ENCODE measurements around the gene NPIPA1. TPM values are rescaled to one million over a fixed set of nuclear protein-coding genes. Genes with fewer than 3 reads are reported as not detected.
A peak's percentile ranks its signal among the peaks of the same experiment; 100 is the strongest.
"Not testable (repeated sequence)": the region's sequence is repeated elsewhere in the genome, so short reads cannot be mapped to it uniquely, and the experiment has no call there.

NPIPA1 gene
- total RNA-seq, 1 experiment from 2014 or later, result 33.7 TPM

DNA sequence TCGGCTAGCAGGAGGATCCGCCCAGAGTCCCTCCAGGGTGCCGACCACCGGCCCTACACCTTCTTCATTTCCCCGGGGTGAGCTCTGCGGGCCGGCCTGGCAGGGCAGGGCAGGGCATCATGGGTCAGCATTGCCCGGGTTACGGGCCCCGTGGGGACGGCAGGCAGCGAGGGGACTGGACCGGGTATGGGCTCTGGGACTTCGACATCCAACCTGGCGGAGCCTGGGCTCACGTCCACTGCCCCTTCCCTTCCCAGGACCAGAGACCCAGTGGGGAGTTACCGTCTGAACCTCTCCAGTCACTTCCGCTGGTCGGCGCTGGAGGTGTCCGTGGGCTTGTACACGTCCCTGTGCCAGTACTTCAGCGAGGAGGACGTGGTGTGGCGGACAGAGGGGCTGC, 7.0 kb upstream of the NPIPA1 start:
- not testable (repeated sequence) for DNase-seq (ENCODE audit: low read depth)

DNA sequence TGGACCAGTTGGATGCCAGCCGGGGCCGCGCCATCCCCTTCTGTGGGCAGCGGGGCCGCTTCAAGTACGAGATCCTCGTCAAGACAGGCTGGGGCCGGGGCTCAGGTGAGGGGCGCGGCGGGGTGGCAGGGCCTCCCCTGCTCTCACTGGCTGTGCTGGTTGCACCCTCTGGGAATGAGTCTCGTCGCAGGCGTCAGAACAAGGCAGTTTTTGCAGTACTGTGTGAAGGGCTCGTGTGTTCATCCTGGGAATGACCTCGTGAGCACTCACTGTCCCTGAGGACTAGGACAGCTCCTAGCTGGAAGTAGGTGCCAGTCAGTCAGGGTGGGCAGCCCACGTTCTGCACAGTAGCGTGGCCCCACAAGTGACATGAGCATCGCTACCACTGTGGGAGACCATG, 6.3 kb upstream of the NPIPA1 start:
- DNase-seq (ENCODE audit: low read depth), result not testable (repeated sequence)

DNA sequence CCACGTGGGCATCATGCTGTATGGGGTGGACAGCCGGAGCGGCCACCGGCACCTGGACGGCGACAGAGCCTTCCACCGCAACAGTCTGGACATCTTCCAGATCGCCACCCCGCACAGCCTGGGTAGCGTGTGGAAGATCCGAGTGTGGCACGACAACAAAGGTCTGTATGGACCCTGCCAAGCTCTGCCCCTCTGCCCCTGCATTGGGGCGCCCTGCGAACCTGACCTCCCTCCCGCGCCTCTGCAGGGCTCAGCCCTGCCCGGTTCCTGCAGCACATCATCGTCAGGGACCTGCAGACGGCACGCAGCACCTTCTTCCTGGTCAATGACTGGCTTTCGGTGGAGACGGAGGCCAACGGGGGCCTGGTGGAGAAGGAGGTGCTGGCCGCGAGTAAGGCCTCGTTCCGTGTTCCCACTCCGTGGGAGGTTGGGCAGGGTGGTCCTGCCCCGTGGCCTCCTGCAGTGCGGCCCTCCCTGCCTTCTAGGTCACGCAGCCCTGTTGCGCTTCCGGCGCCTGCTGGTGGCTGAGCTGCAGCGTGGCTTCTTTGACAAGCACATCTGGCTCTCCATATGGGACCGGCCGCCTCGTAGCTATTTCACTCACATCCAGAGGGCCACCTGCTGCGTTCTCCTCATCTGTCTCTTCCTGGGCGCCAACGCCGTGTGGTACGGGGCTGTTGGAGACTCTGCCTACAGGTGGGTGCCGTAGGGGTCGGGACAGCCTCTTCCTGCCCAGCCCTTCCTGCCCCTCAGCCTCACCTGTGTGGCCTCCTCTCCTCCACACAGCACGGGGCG, 4.5 kb upstream of the NPIPA1 start:
- DNase-seq (ENCODE audit: low read depth), result not testable (repeated sequence)

DNA sequence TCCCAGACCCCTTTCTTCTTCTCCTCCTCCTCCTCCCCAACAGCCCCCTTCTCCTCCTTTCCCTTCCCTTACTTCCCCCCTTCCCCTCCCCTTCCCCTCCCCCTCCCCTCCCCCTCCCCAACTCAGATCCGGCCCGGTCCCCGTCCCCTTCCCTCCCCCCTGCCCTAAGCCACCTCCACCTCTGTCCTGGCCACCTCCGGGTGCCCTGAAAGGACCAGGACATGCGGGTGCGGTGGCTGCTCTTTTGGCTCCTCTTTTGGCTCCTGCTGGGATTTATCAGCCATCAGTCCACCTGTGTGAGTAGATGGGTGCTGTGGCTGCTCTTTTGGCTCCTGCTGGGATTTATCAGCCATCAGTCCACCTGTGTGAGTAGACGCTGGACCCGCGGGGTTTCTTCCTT, 751 bp downstream of the NPIPA1 start:
- not testable (repeated sequence) for DNase-seq (ENCODE audit: low read depth)

DNA sequence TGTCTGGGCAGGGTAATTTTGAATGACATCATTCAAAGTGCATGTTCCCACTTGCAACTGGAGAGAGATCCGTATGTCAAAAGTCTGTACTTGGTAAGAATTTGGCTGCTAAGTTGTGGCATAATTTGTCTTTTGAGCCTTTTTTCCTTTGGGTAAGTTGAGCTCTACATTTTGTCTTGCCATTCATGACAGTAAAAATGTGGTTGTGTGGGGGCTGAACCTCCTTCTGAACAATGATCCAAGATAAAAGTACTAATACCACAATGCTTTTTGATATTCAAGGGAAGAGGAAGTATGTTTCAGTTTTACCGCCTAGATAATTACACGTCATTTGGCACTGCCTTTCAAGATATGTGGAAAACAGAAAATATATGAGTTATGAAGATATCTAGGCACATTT, 5.4 kb downstream of the NPIPA1 start:
- DNase-seq (ENCODE audit: low read depth), result not testable (repeated sequence)

DNA sequence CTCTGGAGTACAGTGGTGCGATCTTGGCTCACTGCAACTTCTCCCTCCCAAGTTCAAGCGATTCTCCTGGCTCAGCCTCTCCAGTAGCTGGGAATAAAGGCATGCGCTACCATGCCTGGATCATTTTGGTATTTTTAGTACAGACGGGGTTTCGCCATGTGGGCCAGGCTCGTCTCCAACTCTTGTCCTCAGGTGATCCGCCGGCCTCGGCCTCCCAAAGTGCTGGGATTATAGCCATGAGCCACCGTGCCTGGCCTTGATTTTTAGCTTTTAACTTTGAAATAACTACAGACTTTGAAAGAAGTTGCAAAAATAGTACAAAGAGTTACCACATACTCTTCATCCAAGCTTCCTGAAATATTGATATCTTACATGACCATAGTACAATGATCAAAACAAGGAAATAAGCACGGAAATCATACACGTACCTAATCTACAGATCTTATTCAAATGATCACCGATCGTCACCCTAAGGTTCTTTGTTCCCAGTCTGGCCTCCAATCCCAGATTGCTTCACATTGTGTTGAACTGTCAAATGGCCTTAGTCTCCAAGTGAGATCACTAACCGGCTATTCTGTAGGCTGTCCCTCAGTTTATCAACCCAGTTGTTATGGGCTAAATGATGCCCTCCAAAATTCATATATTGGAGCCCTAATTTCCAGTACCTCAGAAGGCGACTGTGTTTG, 18.4 kb downstream of the NPIPA1 start:
- no peak for DNase-seq (ENCODE audit: low read depth)

DNA sequence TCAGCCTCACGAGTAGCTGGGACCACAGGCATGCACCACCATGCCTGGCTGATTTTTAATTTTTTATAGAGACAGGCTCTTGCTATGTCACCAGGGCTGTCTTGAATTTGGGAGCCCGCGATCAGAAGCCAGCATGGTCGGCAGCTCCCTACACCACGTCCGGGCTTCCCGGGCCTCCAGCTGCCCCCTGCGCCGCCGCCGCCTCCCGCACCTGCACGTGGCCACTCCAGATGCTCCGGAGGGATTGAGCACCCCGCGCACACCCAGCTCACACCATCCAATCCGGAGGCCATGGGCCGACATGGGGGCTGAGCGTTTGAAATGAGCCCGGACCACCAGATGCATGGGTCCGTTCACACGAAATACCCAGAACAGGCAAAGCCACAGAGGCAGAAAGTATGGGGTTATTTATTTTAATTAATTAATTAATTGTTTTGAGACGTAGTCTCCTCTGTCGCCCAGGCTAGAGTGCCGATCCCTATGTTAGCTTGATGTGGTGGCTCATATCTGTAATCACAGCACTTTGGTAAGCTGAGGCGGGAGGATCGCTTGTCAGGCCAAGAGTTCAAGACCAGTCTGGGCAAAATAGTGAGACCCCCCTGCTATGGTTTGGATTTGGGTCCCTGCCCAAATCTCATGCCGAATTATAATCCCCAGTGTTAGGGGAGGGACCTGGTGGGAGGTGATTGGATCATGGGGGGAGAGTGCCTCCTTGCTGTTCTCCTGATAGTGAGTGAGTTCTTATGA, 20.5 kb downstream of the NPIPA1 start:
- no peak for DNase-seq (ENCODE audit: low read depth)

DNA sequence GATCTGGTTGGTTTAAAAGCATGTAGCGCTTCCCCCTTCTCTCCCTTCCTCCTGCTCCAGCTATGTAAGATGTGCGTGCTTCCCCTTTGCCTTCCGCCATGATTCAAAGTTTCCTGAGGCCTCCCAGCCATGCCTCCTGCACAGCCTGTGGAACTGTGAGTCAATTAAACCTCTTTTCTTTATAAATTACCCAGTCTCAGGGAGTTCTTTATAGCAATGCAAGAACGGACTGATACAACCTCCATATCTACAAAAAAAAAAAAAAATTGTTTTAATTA, 21.0 kb downstream of the NPIPA1 start:
- no peak for DNase-seq (ENCODE audit: low read depth)

DNA sequence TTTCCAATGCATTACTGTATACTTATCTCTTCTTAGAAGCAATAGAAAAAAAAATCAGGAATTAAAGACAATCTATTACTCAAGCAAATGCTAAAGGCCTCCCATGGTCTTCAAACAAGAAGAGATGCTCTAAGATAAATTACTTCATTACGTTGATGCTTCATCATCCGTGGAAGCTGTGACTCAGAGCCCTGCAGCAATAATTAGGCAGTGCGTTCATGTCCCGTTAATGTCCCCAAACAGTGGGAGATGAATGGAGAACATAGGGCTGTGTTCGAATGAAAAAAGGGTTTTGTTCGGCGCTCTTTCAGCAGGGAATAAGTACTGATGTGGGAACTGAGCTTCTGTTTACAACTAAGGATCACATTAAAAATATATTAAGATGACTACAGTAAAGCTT, 21.7 kb downstream of the NPIPA1 start:
- peak; percentile 65 for DNase-seq (ENCODE audit: low read depth)

DNA sequence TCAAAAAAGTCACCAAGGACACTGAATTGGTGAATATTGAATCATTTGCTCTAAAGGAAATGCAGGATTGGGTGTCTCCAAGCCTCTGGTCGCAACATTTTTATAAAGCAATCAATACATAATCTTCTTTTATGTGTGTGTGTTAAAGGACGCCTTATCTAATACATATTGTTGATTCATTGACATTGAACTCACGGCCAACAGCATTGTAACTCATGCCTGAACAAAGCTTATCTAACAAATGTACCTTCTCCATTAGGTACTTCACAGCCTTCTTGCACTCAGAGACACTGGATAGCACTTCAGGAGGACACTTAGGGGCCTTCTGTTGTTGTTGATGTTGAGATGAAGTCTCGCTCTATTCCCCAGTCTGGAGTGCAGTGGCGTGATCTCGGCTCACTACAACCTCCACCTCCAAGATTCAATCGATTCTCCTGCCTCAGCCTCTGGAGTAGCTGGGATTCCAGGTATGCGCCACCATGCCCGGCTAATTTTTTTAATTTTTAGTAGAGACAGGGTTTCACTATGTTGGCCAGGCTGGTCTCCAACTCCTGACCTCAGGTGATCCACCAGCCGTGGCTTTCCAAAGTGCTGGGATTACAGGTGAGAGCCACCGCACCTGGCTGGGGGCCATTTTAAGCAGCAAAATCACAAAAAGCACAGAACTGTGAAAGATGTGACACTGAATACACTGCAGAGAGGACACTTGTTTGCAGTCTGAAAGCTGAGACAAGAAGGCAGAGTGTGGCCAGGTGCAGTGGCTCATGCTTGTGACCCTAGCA, 24.4 kb downstream of the NPIPA1 start:
- no peak for DNase-seq (ENCODE audit: low read depth)

DNA sequence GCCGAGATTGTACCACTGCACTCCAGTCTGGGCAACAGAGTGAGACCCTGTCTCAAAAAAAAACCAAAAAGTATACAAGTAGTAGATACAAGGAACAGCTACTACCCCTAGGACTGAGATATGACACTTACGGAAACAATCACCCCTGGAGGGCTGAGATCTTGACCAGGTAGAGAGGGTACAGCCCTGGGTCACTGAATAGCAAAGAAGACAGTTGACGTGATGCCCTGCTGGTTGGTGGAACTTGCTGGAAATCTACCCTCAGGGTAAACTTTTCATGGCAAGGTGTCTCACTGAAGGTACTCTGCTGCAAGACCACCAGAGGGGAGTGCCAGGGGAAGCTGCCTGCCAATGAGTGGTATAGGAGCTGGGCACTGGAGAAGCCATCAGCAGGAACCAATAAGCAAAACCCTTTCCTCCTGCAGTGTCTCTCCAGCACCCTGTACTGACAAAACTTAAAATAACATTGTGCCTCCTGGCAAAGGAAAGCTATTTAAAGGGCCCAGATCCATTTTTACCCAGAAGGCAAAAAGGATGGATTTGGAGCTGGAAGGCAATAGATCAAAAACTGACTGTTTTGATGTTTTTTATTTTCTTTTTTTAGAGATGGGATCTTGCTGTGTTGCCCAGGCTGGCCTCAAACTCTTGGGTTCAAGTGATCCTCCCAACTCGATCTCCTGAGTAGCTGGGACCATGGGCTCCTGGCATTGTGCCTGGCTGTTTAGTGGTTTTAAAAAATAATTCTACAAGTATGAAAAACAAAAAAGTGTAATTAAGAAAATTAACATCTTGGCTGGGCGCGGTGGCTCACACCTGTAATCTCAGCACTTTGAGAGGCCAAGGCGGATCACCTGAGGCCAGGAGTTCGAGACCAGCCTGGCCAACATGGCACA, 26.3 kb downstream of the NPIPA1 start:
- no peak for DNase-seq (ENCODE audit: low read depth)

DNA sequence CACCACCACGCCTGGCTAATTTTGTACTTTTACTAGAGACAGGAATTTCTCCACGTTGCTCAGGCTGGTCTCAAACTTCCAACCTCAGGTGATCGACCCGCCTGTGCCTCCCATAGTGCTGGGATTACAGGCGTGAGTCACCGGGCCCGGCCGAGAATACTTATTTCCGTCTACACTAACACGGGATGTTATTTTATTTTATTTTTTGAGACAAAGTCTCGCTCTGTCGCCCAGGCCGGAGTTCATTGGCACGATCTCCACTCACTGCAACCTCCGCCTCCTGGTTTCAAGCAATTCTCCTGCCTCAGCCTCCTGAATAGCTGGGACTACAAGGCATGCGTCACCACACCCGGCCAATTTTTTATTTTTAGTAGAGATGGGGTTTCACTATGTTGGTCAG, 28.1 kb downstream of the NPIPA1 start:
- DNase-seq (ENCODE audit: low read depth), result no peak

DNA sequence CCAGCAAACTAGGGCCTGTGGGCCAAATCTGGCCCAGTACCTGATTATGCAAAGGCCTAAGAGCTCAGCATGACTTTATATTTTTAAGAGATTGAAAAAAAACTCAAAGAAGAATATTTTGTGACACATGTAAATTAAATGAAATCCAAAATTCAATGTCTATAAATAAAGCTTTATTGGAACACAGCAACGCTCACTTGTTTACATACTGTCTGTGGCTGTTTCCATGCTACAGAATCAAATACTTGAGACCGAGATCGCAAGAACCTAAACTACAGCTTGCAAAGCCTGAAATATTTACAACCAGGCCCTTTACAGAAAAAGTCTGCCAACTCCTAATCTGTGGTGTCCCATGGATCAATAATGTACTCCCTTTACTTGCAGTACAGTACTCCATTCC, 32.6 kb downstream of the NPIPA1 start:
- DNase-seq (ENCODE audit: low read depth), result not testable (repeated sequence)

DNA sequence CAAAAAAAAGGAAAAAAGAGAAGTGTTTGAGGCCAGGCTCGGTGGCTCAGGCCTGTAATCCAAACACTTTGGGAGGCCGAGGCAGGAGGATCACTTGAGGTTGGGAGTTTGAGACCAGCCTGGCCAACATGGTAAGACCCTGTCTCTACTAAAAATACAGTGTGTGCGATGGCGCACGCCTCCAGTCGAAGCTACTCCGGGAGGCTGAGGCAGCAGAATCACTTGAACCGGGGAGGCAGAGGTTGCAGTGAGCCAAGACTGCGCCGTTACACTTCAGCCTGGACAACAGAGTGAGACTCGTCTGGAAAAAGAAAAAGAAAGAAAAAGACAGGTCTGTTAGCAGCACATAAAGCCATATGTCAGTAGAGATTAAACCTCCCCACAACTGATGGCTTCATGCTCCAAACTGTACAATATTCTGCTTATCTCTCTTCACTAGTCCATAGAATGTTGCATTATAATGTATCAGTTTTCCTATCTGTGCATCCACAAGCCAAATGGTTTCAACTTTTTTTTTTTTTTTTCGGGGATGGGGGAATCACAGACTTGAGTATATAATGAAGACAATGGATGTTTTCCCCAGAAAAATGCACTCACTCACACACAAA, 34.5 kb downstream of the NPIPA1 start:
- not testable (repeated sequence) for DNase-seq (ENCODE audit: low read depth)

DNA sequence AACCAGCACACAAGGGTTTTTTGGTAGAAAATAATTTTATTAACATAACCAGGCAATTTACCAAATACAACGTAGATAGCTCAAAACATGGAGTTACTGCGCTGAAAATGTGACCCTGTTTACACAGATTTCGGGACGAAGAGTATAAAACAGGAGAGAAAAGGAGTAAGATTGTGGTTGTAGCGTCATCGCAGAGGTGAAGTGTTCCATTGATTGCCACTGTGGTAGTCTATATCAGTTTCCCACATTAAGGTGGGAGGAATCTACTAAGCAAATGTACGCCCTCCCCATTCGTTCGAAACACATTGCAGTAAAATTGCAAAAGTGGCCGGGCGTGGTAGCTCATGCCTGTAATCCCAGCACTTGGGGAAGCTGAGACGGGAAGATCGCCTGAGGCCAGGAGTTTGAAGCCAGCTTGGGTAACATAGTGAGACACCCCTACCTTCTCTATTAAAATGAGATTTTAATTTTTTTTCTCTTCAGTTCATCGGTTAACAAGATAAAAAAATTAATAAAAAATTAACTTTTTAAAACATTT, 36.6 kb downstream of the NPIPA1 start:
- not testable (repeated sequence) for DNase-seq (ENCODE audit: low read depth)

DNA sequence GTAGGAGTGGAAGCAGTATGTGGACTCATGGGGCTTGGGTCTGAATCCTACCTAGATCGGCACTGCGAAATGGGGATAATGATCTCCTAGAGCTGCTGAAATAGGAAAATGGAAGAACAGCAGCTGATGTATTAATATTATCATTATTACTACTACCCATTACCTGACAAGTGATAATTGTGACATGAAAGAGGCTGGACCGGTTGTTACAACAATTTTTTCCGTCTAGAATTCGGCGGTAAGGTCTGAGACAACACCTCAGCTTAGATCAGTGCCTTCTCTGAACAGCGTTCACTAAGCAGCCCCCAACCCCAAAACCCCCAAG, 37.0 kb downstream of the NPIPA1 start:
- DNase-seq (ENCODE audit: low read depth), result not testable (repeated sequence)

DNA sequence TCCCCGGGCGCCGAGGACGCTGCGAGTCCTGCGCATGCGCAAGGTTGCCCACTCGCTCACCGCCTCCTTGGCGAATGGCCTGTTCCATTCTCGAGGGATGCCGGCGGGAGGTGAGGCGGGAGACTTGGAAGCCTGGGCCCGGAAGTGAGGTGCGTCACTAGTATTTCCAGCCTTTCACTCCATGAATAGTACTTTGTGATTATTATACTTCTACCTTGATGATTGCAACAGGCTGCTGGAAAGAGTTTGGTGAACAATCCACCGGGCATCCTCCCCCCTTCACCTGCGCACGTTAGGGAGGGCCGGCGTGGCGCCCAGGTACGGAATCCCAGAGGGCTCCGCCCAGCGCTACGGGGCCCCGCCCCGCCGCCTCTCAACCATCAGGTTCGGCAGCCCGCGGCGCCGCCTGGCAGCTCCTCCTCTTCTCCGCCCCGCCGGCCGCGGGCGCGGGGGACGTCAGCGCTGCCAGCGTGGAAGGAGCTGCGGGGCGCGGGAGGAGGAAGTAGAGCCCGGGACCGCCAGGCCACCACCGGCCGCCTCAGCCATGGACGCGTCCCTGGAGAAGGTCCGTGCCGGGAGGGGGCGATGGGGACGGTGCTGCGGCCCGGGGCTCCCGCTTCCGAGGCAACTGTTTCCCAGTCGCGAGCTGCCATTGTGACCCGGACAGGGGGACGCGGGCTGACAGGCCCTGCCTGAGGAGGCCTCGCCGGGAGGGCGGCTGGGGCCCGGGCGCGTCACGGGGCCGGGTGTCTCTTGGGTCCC, 37.6 kb downstream of the NPIPA1 start, which contains the start of gene PDXDC1:
PDXDC1 (plus strand) TSS at position 371 of the 762 bp plus-strand sequence; CDS start at position 545, 174 bp downstream.
- peak; percentile 90 for DNase-seq (ENCODE audit: low read depth)

DNA sequence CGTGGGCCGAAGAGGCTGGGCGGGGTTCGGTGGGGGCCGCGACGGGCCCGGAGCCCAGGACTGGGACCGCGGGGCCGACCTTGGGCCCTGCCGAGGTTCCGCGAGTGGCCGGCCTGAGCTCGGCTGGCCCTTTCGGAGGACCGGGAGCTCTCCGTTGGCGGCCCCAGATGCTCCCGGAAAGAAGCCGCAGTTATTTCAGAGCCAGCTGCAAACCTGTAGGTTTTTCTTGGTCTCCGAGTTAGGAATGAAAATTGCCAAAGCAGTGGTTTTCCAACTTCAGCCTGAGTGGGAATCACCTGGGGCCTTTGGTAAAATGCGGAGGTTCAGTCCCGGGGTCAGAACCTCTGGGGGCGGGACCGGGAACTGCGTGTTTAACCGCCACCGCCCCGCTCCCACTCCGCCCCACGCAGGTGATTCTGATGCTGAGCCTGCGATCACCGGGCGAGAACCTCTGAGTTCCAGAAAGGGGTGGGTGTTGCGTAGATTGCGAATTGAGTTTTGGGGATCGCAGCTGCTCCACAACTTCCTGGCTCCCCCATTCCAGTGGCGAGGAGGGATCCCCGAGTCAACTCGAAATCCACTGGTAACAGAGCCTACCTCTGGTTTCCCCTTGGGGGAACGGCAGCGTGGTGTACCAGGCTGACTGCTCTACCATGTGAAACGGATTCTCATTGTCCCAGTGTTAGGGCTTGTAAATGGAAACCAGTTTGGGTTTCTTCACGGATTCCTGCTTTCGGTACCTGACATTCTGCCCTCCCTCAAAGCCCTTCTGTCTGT, 38.4 kb downstream of the NPIPA1 start:
- peak; percentile 12 for DNase-seq (ENCODE audit: low read depth)
